K562 (cell line): ENCODE results near the gene TEDC1.

ENCODE experiments used
- CEBPB ChIP-seq: fragments of 450-650 bp; IDR thresholded peaks from 2 replicates; pipeline ENCODE4 v1.6.1; 2016; ENCODE audit warnings: missing genetic modification characterization, missing compliant biosample characterization
- GTF2F1 ChIP-seq: IDR thresholded peaks from 2 replicates; pipeline ENCODE4 v1.6.1; 2011; ENCODE audit warnings: low read depth, low read length, improper control_type of control experiment
- MTF1 ChIP-seq: fragments of 250-450 bp; sonication (Bioruptor Pico); IDR thresholded peaks from 2 replicates; pipeline ENCODE4 v1.9.0; 2021; ENCODE audit warnings: moderate library complexity, mild to moderate bottlenecking, inconsistent platforms, borderline replicate concordance
- POLR2A ChIP-seq: fragments of 450-650 bp; conservative IDR thresholded peaks from 2 replicates; pipeline ENCODE4 v1.6.1; 2016
- TF ChIP-seq, protein P1 (sequence below): fragments of 450-650 bp; IDR thresholded peaks from 2 replicates; pipeline ENCODE4 v1.6.1; 2016
- TF ChIP-seq, protein P2 (sequence below): fragments of 150-350 bp; conservative IDR thresholded peaks from 2 replicates; pipeline ENCODE4 v1.6.1; 2014; ENCODE audit warnings: low read length
- TF ChIP-seq, protein P3 (sequence below), 3 experiments: IDR thresholded peaks in 2 of 3; conservative IDR thresholded peaks in 1 of 3; 2 replicates each; pipeline ENCODE4 v1.5.1; 2011 to 2012; ENCODE audit warnings: low read length in 3 of 3, mild to moderate bottlenecking in 3 of 3, control low read depth in 2 of 3, improper control_type of control experiment in 1 of 3, inconsistent platforms in 1 of 3, low read depth in 1 of 3, mixed read lengths in 1 of 3, moderate library complexity in 1 of 3; ENCODE audit not compliant: insufficient read depth in 2 of 3

DNA sequence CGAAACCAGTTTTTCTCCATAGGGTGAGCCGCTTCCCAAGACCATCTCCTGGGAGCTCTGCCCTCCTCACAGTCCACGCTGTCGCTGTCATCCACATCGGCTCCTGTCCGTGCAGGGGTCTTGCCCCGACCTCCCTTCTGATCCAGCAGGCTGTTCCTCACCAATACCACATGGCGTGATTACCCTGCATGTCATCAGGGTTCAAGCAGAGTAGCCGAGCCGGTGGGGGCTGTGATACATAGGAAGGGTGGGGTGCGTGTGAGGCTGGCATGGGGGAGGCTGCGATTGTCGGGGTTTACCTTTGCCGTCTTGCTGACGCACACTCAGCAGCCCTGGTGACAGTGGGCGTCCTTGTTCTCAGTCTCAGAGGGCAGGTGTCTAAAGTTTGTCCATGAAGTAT is 17.0 kb downstream of the TEDC1 start:
- TF ChIP-seq, protein P1, sequence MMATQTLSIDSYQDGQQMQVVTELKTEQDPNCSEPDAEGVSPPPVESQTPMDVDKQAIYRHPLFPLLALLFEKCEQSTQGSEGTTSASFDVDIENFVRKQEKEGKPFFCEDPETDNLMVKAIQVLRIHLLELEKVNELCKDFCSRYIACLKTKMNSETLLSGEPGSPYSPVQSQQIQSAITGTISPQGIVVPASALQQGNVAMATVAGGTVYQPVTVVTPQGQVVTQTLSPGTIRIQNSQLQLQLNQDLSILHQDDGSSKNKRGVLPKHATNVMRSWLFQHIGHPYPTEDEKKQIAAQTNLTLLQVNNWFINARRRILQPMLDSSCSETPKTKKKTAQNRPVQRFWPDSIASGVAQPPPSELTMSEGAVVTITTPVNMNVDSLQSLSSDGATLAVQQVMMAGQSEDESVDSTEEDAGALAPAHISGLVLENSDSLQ, result no peak
- TF ChIP-seq CEBPB (tag) (no peak), GTF2F1 (no peak), MTF1 (CRISPR knock-in tag) (no peak), POLR2A (no peak)
- TF ChIP-seq, protein P2, sequence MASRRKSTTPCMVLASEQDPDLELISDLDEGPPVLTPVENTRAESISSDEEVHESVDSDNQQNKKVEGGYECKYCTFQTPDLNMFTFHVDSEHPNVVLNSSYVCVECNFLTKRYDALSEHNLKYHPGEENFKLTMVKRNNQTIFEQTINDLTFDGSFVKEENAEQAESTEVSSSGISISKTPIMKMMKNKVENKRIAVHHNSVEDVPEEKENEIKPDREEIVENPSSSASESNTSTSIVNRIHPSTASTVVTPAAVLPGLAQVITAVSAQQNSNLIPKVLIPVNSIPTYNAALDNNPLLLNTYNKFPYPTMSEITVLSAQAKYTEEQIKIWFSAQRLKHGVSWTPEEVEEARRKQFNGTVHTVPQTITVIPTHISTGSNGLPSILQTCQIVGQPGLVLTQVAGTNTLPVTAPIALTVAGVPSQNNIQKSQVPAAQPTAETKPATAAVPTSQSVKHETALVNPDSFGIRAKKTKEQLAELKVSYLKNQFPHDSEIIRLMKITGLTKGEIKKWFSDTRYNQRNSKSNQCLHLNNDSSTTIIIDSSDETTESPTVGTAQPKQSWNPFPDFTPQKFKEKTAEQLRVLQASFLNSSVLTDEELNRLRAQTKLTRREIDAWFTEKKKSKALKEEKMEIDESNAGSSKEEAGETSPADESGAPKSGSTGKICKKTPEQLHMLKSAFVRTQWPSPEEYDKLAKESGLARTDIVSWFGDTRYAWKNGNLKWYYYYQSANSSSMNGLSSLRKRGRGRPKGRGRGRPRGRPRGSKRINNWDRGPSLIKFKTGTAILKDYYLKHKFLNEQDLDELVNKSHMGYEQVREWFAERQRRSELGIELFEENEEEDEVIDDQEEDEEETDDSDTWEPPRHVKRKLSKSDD, result no peak
- TF ChIP-seq, protein P3, sequence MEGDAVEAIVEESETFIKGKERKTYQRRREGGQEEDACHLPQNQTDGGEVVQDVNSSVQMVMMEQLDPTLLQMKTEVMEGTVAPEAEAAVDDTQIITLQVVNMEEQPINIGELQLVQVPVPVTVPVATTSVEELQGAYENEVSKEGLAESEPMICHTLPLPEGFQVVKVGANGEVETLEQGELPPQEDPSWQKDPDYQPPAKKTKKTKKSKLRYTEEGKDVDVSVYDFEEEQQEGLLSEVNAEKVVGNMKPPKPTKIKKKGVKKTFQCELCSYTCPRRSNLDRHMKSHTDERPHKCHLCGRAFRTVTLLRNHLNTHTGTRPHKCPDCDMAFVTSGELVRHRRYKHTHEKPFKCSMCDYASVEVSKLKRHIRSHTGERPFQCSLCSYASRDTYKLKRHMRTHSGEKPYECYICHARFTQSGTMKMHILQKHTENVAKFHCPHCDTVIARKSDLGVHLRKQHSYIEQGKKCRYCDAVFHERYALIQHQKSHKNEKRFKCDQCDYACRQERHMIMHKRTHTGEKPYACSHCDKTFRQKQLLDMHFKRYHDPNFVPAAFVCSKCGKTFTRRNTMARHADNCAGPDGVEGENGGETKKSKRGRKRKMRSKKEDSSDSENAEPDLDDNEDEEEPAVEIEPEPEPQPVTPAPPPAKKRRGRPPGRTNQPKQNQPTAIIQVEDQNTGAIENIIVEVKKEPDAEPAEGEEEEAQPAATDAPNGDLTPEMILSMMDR (IDR thresholded peaks at IDR 0.05 in 2 of 3, conservative IDR thresholded peaks at IDR 0.05 in 1 of 3; ENCODE audit: insufficient read depth in 2 of 3, low read depth in 1 of 3, low read length in 3 of 3), result no peak
